Left lung (tissue), 10 donors: ENCODE results near the gene FRMD4A. TPM values are rescaled to one million over a fixed set of nuclear protein-coding genes. Genes with fewer than 3 reads are reported as not detected.

ENCODE experiments used
- ATAC-seq: fragments of 200-7000 bp; cut with Tn5 transposase; one replicate; pipeline ENCODE4 v1.9.1; 2020; ENCODE audit warnings: moderate library complexity
- DNase-seq, 4 donors: peaks; one replicate each; pipeline ENCODE4 v3.0.0-alpha.2; 2013 to 2020
- H3K27ac ChIP-seq, 2 donors: fragments of 200-600 bp; sonication (generic) in 1 of 2; one replicate each; pipeline versions ENCODE4 v1.5.0 to v1.8.0; 2020 to 2021
- H3K27me3 ChIP-seq, 2 donors: fragments of 200-600 bp; sonication (generic) in 1 of 2; one replicate each; pipeline versions ENCODE4 v1.5.0 to v1.8.0; 2020 to 2021
- H3K36me3 ChIP-seq, 2 donors: fragments of 200-600 bp; sonication (generic) in 1 of 2; one replicate each; pipeline versions ENCODE4 v1.5.0 to v1.8.0; 2020 to 2021
- H3K4me1 ChIP-seq, 2 donors: fragments of 200-600 bp; one replicate each; pipeline ENCODE4 v1.8.0; 2021
- H3K4me3 ChIP-seq, 2 donors: fragments of 200-600 bp; sonication (generic) in 1 of 2; one replicate each; pipeline versions ENCODE4 v1.5.0 to v1.8.0; 2020 to 2021; ENCODE audit warnings: mild to moderate bottlenecking in 1 of 2
- H3K9me3 ChIP-seq, 2 donors: fragments of 200-600 bp; sonication (generic) in 1 of 2; one replicate each; pipeline versions ENCODE4 v1.5.0 to v1.8.0; 2020 to 2021
- intact Hi-C, 2 donors: fragments of 100-400 bp; cut with DNase I; formaldehyde crosslinking; loops; one replicate each; pipeline versions ENCODE4 v1.11.2 to v1.14.2; 2022
- polyA plus RNA-seq, 6 donors: library from polyadenylated mRNA; unstranded; fragments of 120-200 nt; gene quantifications; one replicate each; pipeline ENCODE4 v1.2.1, GENCODE V29; 2013; ENCODE audit not compliant: insufficient read length in 6 of 6
- total RNA-seq, 2 donors: library from RNA; stranded (reverse); fragmentation: NEBNext Ultra II Directional; extraction: Animal tissue kit (Norgen Biotek cat#: 25700); gene quantifications; one replicate each; pipeline ENCODE4 v1.2.1, GENCODE V29; 2021
- TF ChIP-seq, protein P1 (sequence below), 2 donors: fragments of 200-600 bp; sonication (generic) in 1 of 2; IDR thresholded peaks; one replicate each; pipeline versions ENCODE4 v1.5.0 to v1.8.0; 2021; ENCODE audit warnings: antibody characterized with exemption in 2 of 2
- donor health status: DM: no; HTN: yes; CAD: no.
- donor health status: DM: no; HTN: no; CAD: no.

The FRMD4A gene
- total and polyA plus RNA-seq, 8 donors = 33.9 to 62.8 (median 57.0) TPM

DNA sequence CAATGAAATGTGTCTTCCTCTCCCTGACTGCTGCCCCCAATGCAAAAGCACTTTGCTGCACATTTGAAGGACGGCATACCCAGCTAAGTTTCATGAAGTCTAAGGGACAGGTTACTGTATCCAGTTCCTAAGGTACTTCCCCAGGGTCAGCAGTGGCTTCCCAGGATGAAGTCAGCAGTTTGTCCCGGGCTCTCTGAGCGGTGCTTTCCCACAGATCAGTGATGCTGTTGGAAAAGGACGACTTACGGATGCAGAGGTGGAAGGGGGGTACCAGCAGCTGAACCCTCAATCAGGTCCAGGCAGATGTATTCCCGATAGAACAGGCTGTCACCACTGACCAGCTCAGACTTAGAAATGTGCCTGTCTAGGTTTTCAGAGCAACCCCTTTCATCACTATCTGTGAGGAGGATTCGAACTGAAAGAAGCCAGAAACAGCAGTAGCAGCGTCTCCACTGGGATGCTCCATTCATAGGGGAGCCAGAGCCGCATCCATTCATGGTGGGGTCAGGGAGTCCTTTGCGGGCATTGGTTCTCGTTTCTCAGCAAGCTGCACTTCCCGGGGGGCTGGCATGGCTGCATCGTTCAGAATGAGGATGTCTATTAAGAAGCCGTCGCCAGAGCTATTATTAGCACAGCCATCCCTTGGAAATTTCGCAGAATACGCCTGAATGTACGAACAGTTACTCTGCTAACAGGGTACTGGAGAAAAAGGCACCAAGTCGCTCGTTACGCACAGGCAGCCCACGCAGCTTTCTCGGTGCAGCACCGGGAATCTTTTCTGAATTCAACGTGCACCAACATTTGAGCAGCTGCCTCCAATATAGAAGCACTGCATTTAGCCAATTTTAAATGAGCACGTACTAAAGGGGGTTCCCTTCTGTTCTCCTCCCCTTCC, 440.2 kb downstream of the FRMD4A start:
- Histone ChIP-seq H3K9me3 (no peaks in the 10 kb centered on the region), H3K4me1 (peaks cover 4 to 18% of the 10 kb centered on the region in 2 donors), H3K27me3 (peaks cover 11 to 63% of the 10 kb centered on the region in 2 donors), H3K36me3 (no peaks in the 10 kb centered on the region), H3K27ac (peak overlapping the region; percentile 41 to 46), H3K4me3 (peak overlapping the region; percentile 34 to 43)
- TF ChIP-seq, protein P1, sequence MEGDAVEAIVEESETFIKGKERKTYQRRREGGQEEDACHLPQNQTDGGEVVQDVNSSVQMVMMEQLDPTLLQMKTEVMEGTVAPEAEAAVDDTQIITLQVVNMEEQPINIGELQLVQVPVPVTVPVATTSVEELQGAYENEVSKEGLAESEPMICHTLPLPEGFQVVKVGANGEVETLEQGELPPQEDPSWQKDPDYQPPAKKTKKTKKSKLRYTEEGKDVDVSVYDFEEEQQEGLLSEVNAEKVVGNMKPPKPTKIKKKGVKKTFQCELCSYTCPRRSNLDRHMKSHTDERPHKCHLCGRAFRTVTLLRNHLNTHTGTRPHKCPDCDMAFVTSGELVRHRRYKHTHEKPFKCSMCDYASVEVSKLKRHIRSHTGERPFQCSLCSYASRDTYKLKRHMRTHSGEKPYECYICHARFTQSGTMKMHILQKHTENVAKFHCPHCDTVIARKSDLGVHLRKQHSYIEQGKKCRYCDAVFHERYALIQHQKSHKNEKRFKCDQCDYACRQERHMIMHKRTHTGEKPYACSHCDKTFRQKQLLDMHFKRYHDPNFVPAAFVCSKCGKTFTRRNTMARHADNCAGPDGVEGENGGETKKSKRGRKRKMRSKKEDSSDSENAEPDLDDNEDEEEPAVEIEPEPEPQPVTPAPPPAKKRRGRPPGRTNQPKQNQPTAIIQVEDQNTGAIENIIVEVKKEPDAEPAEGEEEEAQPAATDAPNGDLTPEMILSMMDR (IDR thresholded peaks at IDR 0.05) = no peak
- intact Hi-C loops = no loop called here
- peak in 1 of 4 donors; percentile 31 for DNase-seq
- ATAC-seq = peak; percentile 36

DNA sequence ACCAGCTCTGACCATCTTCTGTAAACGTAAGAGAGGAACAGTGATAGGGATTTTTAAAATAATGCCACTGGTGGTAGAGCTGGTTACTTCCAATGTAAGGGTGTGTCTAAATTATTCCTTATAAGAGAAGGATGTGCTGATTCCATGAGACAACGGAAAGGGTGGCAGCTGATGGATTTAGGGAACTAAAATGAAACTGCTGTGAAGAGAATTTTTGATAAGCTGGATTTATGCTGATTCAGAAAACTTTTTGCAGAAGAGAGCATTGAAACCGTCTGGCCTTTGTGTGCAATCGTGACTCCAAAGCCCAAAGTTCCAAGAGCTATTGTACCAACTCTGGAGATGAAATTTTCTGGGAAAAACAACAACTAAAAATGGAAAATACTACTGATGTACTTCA, 443.0 kb downstream of the FRMD4A start:
- ATAC-seq = no peak
- H3K9me3 ChIP-seq = no peaks in the 10 kb centered on the region
- H3K36me3 ChIP-seq = no peaks in the 10 kb centered on the region
- intact Hi-C loops = no loop called here
- DNase-seq = no peak
- TF ChIP-seq, protein P1 (IDR thresholded peaks at IDR 0.05) = no peak
- H3K4me3 ChIP-seq = no peak overlapping the region
- peaks cover 4 to 24% of the 10 kb centered on the region in 2 donors for H3K4me1 ChIP-seq
- H3K27ac ChIP-seq = no peak overlapping the region
- H3K27me3 ChIP-seq = peaks cover 11 to 43% of the 10 kb centered on the region in 2 donors

DNA sequence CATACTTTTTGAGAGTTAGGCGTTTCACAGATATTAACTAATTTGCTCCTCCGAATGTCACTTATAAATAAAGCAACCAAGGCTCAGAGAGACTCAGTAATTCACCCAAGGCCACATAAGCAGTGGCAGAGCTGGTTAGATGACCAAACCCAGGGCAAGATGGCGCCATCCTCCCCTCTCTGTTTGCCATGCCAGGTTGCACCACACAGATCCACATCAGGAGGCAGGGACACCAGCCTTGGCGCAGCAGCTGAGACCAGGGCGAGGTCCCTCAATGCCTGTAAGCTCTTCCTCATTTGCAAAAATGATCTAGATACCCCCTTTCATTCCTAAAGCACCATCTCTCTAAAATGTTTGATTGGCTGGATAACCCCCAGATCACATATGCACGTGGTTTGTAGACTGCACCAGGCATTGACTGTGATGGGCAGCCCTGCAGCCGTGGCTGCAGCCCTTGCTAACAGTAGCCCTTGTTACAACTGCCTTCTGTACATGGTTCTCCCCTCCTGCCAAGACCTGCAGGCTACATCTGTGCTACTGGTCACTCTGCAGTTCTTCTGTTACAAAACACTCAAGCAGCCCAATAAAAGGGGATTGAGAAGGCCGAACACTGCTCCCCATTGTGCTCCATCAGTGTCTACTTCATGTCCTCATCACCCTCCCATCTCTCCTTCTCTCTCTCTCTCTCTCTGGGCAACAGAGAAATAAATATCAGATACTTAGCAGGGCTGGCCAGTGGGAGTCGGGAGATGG, 445.3 kb downstream of the FRMD4A start:
- DNase-seq (no peak), ATAC-seq (no peak)
- peaks cover under 1 to 20% of the 10 kb centered on the region in 2 donors for H3K27me3 ChIP-seq
- H3K27ac ChIP-seq = no peak overlapping the region
- H3K9me3 ChIP-seq = no peaks in the 10 kb centered on the region
- H3K36me3 ChIP-seq = no peaks in the 10 kb centered on the region
- TF ChIP-seq, protein P1 (IDR thresholded peaks at IDR 0.05) = no peak
- H3K4me1 ChIP-seq = peaks cover 0 to 19% of the 10 kb centered on the region in 2 donors
- H3K4me3 ChIP-seq = no peak overlapping the region
- intact Hi-C loops = no loop called here

DNA sequence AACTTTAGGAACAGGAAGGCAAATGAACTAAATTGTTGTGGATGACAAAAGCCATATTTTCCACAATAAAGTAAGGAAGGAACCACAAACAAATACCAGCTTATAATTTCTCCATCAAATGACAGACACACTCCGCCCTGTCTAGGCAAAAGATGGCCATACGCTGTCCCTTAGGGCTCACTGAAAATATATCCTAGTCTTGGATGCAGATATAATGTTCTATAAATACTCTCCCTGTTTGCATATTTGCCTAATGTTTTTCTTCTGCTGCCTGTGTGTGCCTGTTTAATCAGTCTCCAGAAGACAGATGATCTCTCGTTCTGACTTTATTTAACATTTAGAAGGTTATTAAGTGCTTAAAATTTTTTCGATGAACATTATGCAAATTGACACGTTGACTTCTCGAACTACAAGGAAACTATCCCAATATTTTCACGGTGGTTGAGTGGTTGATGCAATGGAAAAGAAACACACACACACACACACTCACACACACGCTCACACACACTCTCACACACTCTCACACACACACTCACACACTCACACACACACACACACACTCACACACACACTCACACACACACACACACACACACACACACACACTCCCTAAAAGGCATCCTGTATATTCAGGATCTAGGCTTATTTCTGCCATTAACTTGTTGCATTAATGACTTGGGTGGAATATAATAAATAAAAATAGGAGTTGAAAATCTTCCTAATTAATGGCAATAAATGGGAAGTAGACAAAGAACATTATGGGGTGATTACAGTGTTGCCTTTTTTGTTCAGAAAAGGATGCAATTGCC, 446.9 kb downstream of the FRMD4A start:
- intact Hi-C loops = no loop called here
- H3K4me3 ChIP-seq = no peak overlapping the region
- no peaks in the 10 kb centered on the region for H3K36me3 ChIP-seq
- no peak for DNase-seq
- no peaks in the 10 kb centered on the region for H3K9me3 ChIP-seq
- H3K4me1 ChIP-seq = peaks cover 0 to 18% of the 10 kb centered on the region in 2 donors
- H3K27ac ChIP-seq = no peak overlapping the region
- TF ChIP-seq, protein P1 (IDR thresholded peaks at IDR 0.05) = no peak
- peaks cover 0 to 5% of the 10 kb centered on the region in 2 donors for H3K27me3 ChIP-seq
- no peak for ATAC-seq
